Testis (tissue), 2 donors: ENCODE data around the gene SPATA46.

Experiments used
- CTCF ChIP-seq, 3 experiments: fragments of 450-650 bp in 2 of 3; fragments of 200-600 bp in 1 of 3; sonication (generic) in 1 of 3; IDR thresholded peaks; one replicate each; pipeline ENCODE4 v1.5.1; 2016 to 2019; ENCODE audit warnings: antibody characterized with exemption in 3 of 3, mild to moderate bottlenecking in 2 of 3, moderate library complexity in 1 of 3
- POLR2A ChIP-seq: fragments of 450-650 bp; IDR thresholded peaks from one replicate; pipeline ENCODE4 v1.6.1; 2017; ENCODE audit warnings: antibody characterized with exemption, mild to moderate bottlenecking, moderate library complexity

- TF ChIP-seq CTCF (IDR thresholded peaks at IDR 0.05) (no peak), POLR2A (no peak)
Observed at GRCh38 chr1:162376691-162377090, at the start of gene SPATA46.
